Left ventricle myocardium superior (tissue), 1 donor: ENCODE measurements around the gene LRMDA. TPM values are rescaled to one million over a fixed set of nuclear protein-coding genes. Genes with fewer than 3 reads are reported as not detected.
A peak's percentile ranks its signal among the peaks of the same experiment; 100 is the strongest.

Experiments
- ATAC-seq: fragments of 200-7000 bp; cut with Tn5 transposase; one replicate; pipeline ENCODE4 v1.9.1; 2020; ENCODE audit warnings: mild to moderate bottlenecking, moderate library complexity
- DNase-seq: peaks from one replicate; pipeline ENCODE4 v3.0.0-alpha.2; 2020
- intact Hi-C: fragments of 100-400 bp; cut with micrococcal nuclease; formaldehyde crosslinking; loops from one replicate; pipeline ENCODE4 v1.11.0; 2022
- total RNA-seq: library from RNA; stranded (reverse); fragmentation: NEBNext Ultra II Directional; extraction: Animal tissue kit (Norgen Biotek cat#: 25700); gene quantifications from one replicate; pipeline ENCODE4 v1.2.1, GENCODE V29; 2021
- donor health status: DM: no; HTN: yes; CAD: no; lungs with severe emphysema.

The LRMDA gene
- total RNA-seq, 1 donor from 2014 or later: 23.1 TPM

DNA sequence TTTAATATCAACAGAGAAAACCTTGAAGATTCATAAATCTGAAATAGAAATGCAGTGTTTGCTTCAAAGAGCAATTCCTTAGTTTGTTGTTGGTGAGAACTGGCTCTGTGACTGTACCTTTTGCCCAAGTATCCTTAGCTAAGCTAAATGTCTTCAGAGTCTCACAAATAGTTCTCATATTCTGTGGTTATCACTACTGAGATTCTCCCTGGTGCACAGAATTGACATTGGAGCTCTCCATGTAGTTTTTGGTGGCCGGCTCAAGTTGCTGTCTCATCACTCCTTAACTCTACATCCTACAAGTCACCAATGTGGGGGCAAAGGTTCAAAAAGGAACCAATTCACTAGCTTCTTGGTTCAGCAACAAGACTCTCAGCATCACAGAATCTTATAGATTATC is 780.3 kb downstream of the LRMDA start:
- no peak for ATAC-seq
- intact Hi-C loops: no loop called here
- DNase-seq: no peak

DNA sequence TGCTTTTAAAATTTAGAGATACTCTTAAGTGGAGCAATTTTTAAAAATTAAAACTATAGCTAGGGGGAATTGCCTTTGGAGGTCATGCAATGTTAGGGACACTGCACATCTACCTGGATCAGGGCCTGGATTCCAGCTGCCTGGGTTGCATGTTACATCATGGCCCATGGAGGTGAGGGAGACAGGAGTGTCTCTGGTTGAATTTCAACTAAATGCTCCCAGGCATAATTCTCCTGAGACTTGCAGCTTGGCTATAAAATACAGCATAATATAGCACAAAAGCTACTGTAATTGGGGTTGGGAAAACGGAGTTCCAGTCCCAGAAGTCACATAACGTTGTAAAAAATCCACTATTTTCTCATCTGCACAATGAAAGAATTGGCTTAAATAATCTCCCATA is 782.5 kb downstream of the LRMDA start:
- intact Hi-C loops: no loop called here
- ATAC-seq: no peak
- DNase-seq: no peak

DNA sequence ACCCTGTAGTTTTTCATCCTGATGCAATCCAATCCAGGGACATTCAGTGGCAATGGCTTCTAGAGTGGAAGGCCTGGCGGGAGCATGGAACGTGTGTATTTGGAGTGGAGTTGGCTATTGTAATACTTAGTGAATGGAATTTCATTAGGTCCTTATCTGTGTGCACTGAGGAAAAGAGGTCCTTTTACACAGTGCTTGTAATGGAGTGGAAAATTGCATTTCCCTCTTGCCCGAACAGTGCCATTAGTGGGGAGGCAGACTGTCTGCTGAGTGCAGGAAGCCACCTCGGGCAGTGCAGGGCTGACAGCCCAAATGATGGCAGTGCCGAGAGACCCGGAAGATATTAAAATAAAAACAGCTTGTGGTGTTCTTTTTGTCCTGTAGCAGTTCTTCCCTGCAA is 786.6 kb downstream of the LRMDA start:
- intact Hi-C loops: no loop called here
- DNase-seq (no peak), ATAC-seq (no peak)

DNA sequence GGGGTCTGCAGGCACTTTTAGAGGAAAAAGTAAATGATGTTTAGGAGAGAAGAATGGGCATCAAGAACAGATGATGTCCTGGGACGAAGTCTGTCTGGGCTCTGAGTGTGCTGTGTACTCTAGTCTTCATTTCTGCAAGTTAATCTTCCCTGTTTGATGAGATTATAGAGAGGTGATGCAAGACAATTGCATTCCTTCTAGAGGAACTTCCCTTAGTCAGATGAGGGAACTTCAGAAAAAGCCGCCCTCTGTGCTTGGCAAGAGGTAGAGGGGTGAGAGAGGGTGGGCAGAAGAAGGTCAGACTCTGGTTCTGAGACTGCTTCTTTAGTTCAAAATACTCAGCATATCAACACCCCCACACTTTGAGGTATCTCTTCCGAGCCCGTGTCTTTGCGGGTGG is 797.9 kb downstream of the LRMDA start:
- DNase-seq: no peak
- ATAC-seq: no peak
- intact Hi-C loops: no loop called here

DNA sequence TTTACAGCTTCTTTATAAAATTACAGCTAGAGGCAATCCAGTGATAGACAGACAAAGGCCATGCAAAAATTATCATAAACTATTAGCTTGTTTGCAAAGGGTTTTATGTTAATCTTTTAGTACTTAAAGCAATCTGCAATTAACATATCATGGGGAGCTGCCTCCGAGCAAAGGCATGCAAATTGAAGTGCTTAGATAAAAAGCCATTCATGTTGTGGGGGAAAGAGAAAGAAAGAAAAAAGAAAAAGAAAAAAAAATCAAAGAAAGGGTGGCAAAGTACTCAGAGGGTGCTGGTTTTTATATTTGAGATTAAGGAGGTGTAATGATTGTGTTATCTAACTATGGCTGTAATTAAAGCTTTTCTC is 799.5 kb downstream of the LRMDA start:
- ATAC-seq: no peak
- DNase-seq: no peak
- intact Hi-C loops: no loop called here

DNA sequence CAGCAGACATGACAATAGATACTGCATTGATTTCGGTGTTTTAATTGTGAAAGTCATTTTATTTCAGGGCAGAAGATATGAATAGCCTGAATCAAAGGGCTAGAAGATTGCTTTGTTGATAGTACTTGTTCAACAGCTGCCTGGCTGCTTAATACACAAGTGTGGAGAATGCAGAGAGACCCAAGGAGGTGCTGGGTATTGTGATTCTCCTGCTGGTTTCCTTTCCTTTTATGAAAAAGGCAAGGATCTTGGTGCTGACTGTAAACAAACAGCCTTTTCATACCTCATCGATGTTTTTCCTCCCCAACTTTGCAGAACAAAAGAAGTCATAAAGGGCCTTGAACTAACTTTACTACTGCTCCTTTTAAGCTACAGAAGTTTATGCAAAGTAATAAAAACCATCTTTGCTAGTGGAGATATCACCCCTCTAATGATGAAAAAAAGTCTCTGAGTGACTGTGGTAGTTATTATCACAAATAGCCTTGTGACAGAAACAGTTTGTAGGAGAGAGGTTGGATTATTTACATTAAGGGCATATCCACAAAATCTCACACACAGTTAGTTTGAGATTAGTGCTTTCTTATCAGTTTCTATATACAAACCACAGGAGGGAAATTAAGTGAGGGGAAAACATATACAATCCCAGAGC is 800.0 kb downstream of the LRMDA start:
- intact Hi-C loops: no loop called here
- DNase-seq (no peak), ATAC-seq (no peak)

DNA sequence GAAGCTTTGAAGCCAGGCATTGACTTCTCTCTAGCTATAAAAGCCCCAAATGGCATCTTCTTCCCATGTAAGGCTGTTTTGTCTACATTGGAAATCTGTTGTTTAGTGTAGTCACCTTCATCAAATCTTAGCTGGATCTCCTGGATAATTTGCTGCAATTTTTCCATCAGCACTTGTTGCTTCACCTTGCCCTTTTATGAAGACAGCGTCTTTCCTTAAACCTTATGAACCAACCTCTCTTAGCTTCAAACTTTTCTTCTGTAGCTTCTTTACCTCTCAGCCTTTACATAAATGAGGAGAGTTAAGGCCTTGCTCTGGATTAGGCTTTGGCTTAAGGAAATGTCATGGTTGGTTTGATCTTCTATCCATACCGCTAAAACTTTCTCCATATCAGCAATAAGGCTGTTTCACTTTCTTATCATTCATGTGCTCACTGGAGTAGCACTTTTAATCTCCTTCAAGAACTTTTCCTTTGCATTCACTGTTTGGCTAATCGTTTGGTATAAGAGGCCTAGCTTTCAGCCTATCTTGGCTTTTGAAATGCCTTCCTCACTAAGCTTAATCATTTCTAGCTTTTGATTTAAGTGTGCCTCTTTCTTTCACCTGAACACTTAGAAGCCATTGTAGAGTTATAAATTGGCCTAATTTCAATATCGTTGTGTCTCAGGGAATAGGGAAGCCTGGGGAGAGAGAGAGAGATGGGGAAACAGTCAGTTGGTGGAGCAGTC is 803.2 kb downstream of the LRMDA start:
- no peak for DNase-seq
- ATAC-seq: no peak
- intact Hi-C loops: no loop called here

DNA sequence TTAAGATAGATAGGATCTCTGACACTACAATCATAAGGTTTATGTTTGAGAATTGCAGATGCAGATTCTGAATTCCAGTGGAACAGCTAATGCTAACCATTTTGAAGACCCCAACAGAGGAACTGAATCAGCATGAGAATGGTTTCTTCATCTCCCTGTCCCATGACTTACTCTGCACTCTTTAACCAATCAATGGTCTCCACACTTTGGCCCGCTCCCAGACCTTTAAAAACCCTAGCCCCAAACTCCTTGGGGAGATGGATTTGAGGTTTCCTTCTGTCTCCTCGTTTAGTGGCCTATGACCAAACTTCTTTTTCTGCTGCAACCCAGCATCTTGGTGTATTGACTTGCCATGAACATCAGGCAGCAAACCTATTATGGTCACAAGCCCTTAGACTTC is 804.9 kb downstream of the LRMDA start:
- intact Hi-C loops: no loop called here
- ATAC-seq: no peak
- DNase-seq: no peak

DNA sequence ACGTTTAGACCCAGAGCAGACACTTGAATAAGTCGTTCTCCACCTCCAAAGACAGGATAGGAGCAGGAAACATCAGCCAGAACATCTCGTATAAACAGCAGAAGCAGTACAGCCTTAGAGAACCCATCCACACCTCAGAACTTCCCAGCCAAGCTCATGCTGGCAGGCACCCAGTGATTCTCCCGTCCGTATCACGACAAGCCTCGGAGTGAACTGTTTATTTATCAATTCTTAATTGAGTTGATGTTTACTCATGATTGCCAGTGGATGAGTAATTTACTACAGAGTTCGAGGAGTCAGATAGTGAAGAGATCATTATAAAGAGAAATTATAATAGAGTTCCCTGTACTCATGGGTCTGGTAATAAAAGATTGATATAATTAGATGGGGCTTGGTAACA is 811.5 kb downstream of the LRMDA start:
- DNase-seq (no peak), ATAC-seq (no peak)
- intact Hi-C loops: no loop called here

DNA sequence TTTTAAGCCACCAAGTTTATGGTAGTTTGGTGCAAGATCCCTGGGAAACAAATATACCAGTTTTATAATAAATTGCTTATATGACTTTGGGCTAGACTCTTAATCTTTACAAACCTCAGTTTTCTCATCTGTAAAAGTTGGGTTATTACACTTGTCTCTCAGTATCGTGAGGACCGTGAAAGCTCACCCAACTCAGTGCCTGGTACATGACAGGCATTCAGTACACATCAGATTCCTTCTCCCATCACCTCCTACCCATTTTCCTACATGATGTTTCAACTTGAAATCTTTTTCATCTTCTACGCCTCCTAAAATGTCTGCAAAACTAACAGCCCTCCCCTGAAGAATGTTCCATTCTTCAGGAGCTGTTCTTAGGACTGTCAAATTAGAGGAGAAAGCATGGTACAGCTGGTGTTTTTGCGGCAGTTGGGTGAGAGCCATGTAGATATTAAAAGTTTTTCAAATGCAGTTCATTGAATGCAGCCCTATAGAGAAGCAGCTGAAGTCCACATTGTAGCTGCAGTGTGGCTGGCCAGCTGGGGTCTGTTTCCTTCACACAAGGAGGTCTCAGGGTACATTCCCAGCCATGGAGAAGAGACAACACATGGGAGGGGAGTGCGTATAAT is 812.8 kb downstream of the LRMDA start:
- intact Hi-C loops: no loop called here
- DNase-seq: no peak
- no peak for ATAC-seq

DNA sequence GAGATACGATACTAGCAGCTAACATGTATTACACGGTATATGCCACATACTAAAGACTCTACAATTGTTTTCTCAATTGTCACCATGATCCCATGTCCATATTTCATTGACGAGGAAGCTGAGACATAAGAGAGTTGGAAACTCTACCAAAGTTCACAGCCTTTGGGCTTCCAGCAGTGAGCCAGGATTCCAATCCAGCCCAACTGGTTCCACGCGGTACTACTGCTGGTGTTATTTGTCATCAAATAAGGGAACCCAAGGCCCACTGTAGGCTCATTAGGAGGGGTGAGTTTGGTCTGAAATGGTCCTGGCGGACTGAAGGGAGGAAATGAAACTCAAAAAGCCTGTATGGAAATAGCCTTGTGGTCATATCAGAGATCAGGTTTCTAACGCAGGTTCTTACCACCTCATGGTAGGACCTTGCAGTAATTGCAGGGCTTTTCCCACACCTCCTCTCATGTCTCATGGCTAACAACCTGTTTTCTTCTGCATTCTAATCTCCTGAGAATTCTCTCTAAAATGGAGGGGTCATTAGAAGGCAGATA is 814.6 kb downstream of the LRMDA start:
- no peak for DNase-seq
- intact Hi-C loops: no loop called here
- ATAC-seq: no peak

DNA sequence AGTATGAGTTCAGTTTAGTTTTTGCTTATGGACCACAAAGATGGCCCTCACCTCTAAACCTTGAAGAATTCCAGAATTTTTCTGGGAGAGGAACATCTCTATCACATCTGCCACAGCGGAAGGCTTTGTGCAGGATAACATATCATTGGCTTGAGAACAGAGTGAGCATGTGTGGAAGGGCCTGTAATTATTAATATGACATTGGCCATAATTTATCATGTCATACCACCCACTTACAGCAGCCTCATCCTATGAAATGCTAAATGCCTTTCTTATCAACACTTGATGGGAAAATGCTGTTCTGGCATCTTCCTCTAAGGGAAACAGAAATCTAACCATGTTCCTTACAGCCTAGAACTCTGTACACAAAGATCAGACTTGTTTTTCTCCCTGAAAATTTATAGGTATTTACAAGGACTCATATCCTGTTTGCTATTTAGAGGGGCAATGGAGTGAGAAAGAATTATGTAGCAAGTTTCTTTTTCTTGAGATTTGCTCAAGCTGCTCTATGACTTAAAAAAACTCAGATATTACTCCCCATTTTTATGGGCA is 817.3 kb downstream of the LRMDA start:
- DNase-seq: no peak
- intact Hi-C loops: no loop called here
- no peak for ATAC-seq

DNA sequence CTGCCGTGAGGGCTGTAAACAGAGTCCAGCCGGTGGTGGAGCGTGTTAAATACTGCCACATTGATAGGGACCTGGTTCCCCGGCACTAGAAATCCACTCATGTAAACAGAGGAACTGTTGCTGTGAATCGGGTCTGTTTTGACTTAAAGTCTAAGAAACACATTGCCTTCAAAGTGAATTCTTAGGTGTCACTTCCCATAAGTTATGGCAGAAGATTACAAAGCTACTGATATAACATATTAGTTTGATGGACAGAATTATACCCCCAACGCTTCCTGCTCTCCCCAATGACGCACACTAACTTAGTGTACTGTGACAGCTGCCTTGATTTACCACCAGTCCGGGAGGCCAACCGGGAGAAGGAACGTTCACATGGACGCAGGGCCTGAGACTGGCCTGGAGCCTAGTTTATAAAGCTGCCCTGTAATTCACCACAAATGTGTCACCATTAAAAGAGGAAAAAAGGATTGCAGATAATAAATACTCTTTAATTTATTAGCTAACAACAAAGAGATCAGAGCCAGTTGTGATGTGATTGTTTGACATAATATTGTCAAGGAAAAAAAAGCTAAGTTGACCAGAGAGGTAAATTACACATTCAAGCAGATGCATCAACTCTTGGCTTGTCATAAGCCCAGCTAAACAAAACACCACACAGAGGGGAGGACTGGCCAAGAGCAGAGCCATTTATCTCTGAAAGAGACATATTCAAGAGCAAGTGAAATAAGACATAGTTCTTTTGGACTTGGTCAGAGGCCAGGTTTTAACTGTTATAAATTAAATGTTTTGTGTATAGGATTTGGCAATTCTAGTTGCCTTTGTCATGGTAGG is 820.6 kb downstream of the LRMDA start:
- DNase-seq (no peak), ATAC-seq (peak; percentile 39)
- intact Hi-C loops: no loop called here

DNA sequence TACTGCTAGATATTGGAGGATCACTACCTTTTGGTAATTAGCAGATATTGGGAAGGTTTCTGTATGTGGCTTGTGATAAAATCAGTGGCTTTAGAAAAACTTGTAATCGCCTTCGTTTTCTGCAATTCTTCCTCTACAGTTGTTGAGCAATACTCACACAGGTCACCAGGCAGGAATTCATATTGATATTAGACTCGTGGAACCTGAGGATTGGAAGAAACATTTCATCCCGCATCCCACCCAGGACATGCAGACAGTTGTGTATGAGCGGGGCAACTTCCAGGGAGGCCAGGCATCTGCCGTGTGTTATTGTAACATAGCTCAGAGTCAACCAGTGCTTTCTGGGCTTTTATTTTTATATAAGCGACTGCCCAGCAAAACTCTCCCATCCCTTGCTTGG is 821.3 kb downstream of the LRMDA start:
- intact Hi-C loops: no loop called here
- no peak for DNase-seq
- no peak for ATAC-seq

DNA sequence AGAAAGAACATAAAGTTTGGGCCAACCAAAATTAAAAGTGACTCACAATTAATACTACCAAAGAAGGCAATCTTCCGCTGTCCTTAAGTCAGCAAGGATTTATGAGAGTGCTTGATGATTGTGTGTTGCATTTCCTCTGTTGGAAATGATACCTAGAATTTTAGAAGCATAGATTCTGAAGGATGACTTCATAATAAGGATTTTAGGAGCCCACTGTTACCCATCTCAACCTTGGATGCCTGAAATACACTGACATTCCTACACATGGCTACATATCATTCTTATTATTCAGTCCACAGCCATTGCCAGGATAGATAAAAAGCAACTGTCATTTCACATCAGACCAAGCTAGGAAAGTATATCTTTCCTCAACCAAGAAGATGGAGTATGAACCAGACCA is 823.8 kb downstream of the LRMDA start:
- ATAC-seq (no peak), DNase-seq (no peak)
- intact Hi-C loops: no loop called here

DNA sequence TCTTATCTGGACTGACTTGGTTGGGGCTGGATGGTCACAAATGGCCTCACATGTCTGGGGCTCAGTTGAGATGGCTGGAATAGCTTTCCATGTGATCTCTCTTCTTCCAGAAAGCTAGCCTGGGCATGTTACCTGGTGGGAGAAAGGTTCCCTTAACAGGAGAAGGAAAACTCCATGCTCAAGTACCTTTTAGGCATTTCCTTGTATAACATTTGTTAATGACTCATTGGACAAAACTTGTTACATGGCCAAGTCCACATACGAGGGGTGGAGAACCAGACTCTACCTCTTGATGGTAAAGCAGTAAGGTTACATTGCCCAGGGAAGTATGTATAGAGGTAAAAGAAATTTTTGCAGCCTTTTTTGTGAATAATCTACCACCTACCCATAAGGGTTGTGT is 826.4 kb downstream of the LRMDA start:
- DNase-seq (no peak), ATAC-seq (no peak)
- intact Hi-C loops: no loop called here

DNA sequence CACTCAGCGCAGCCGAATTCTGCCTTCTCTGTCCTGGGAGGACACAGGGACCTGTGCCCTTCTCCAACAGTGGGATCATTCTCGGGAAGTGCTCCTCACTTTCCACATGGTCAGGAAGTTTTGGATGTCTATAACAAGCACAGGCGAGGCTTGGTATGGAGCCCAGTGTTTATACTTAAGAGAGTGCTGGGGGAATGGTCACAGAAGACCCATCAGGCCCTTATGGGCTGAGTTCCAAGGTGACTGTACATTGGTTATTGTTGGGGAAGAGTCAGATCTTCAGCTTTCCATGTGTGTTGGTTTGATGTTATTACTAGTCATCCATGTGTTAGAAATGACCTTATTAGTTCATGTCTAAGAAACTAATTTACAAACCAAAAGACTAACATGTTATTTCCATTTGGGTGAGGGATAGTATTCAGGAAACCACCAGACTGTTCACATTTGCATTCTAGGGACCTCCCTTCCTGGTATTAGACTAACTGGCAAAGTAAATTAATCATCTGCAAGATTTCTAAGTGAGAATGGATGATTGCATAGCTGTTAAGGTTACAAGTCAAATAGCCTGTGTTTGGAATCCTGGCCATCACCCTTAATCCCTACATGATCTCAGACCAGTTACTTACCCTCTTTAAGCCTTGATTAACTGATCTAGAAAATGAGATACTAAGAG is 834.2 kb downstream of the LRMDA start:
- intact Hi-C loops: no loop called here
- ATAC-seq (no peak), DNase-seq (no peak)

DNA sequence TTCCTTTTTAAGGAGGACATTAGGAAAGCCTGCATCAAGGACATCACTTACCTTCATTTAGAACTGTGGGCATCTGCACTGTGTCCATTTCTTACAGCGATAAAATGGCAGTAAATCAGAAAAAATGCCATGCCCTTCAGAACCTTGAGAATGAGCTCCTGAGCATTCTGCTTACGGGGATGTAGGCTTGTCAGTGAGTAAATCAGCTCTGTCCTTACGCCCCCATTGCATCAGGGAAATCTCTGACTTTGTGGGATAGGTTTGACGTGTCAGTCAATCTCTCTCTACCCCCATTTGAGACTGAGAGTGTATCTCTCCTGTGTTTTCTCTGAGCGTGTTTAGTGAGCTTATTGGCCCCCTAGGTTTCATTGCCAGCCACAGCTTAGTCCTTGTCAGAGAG is 837.1 kb downstream of the LRMDA start:
- DNase-seq (no peak), ATAC-seq (no peak)
- intact Hi-C loops: no loop called here

DNA sequence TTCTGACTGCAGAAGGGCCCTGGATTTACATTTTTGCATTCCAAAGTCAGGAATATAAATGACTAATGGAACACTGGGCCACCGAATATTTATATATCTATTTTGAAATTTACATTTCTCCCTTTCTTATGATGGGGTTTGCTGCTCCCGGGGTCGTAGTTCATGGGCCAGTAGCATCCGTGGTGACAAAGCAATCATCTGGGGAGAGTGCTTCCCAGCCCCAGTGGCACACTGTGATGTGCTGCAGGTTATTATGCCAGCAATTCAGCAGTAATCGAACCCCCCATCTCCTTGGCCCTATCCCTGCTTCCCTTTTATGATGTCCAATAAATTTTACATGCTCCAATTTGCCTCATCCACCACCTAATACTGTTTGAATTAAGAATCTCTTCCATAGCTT is 837.5 kb downstream of the LRMDA start:
- intact Hi-C loops: no loop called here
- DNase-seq (no peak), ATAC-seq (no peak)
